HG03039 (cell line): ENCODE measurements around the gene STARD10.

ENCODE experiments used
- ATAC-seq: cut with Tn5 transposase; IDR thresholded peaks from one replicate; pipeline ENCODE4 v1.9.1; 2021; ENCODE audit warnings: mild to moderate bottlenecking, moderate library complexity; ENCODE audit not compliant: unreplicated experiment

Gene STARD10

DNA sequence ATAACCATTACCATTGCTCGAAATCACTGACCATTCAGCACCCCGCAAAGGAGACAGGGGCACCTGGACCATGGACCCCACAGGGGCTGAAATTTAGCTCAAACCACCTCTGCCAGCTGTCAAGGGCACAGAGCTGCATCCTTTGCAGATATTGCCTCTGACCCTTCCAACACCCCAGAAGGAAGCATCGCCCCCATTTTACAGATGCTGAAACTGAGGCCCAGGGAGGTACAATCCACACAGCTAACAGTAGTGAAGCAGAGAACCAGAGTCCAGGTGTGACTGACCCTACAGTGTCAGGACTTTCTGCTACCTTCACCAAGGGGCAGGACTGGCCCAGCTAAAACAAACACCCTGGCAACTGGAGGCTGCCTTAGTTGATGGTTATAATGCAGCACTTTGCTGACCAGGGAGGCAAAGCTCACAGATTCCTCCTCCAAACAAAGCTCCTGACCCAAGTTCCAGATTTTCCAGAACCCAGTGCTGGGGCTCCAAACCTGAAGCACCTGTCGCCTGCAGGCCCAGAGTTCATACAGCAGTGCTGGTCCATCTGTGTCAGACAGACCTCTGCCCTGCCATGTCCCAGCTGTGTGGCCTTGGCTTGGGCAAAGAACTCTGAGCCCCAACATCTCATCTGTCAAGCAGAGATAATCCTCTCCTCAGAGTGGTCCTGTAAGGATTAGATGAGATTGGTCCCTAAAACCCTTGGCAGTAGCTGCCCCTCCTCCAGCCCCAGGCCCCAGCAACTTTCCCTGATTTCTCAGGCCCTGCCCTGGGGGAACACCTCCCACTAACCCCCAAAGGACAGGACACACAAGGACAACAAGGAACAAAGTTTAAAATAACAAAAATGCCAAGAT, 26.4 kb downstream of the STARD10 start:
- ATAC-seq: no peak

DNA sequence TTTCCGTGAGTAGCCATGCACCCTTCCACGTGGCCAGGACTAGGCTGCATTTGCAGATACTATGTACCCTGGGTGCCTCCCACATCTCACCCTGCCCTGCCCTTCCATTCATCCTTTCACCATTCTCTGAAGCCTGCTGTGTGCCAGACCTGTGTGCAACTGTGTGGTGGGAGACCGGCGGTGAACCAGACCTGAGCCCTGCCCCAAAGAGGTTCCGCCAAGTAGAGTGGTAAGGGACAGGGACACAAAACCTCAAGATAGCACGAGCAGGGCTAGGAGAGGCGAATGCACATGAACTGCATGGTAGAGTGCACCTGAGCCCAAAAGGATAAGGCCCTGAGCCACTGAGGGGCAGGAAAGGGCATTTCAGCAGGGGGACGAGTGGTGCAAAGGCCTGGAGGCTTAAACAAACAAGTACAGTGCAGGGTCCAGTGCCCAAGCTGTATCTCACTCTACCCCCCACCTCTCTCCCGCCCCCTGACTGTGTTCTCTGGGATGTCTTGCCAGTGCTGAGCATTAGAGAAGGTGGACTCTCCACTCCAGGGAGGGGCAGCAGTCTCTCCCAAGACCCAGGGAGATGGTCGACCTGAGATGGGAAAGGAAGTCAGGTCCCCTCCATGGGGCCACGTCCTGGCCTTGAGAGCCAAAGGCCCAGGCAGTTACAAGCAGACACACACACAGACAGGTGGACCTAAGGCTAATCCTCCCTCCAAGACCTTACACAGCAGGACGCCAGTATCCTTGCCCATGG, 27.5 kb downstream of the STARD10 start:
- ATAC-seq: no peak

DNA sequence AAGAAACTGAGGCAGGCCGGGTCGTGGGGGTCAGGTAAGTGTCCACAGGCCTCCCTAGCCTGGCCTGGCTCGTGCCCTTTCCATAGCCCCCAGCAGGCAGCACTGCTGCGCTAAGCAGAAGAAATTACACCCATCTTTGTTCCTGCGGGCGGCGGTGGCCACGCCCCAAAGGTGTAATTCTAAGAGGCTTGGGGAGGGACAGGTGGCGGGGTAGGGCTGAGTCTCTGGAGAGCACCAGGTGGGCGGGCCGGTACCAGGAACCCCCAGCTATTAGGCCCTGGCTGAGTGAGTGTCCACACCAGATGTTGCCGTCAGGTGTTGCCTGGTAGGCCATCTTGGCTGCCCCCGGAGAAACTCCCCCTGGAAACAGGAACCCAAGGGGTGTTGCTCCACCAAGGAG, 29.3 kb downstream of the STARD10 start:
- no peak for ATAC-seq

DNA sequence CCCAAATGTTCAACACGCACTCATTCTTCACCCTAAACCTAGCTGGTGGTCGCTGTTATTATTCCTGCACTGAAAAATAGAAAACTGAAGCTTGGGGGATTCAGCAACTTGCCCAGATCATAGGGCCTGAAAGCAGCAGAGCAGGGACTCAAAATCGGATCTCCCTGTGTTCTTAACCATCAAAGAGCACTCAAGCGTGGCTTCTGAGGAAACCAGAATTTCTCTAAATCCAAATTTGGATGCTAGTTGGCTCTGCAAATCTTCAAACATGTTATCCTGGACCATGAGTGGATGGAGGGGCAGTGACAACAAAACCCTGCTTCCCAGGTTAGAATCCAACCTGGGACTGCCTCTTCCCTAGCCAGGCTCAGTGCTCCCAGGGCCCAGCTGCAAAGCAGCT, 30.0 kb downstream of the STARD10 start:
- ATAC-seq: no peak

DNA sequence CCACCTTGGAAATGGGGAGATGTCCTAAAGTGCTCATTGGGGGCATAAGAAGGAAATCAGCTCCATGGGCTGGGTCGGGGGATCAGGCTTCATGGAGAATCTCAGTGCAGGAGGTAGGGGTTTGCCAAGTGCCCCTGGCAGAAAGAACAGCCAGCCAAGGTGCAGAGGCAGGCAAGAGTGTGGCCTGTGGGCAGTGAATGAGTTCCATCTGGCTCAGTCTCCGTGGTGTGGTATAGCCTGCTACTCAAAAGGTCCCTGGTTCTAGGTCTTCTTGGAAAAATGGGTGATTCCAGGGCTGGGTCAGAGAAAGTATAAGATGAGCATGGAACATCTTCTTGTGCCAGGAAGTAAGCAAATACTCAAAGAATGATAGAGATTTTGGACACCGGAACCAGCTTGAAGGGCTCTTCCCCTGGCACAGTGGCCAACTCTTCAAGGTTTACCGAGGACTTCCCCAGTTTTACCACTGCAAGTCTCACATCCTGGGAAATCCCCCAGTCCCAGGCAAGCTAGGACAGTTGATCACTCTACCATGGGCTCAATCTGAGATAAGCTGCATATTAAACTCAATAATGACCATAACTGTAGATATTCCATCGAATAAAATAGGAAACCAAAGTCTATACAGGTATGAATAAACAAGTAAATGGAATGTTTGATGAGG, 31.1 kb downstream of the STARD10 start:
- no peak for ATAC-seq

DNA sequence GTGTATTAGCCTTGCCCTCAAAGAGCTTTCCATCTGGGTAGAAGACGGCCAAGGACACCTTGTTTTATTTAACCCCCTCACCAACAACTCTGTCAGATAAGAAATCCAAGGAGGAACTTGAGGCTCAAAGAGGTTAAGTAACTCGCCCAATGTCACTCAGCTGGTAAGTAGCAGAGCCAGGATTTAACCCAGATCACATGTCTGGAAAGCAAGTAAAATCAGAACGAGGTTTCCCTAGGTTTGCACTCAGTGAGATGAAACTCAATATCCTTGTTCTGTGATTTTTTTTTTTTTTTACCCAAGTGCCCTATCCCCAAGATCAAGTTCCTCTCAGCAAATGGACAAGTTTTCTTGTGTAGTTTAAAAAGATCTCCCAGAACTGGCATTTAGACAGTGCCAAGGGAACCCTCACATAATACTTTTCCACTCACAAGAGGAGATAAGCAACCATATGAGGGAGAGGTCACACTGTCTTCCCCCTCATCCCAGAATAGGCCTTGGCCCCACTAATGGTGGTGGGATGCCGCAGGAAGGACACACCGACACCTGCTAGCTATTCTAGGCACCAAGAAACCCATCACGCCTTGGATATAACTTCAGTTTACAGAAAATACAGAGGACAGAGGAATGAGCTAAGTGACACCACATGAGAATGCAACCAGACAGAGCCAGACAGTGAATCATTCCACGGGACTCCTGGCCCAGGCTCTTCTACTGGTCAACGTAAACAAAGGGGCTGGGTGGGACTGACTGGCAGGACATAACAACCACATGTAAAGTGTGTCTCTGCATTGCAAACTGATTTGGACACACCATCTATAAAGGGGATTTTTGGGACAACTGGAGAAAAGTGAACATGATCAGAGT, 33.1 kb downstream of the STARD10 start:
- no peak for ATAC-seq

DNA sequence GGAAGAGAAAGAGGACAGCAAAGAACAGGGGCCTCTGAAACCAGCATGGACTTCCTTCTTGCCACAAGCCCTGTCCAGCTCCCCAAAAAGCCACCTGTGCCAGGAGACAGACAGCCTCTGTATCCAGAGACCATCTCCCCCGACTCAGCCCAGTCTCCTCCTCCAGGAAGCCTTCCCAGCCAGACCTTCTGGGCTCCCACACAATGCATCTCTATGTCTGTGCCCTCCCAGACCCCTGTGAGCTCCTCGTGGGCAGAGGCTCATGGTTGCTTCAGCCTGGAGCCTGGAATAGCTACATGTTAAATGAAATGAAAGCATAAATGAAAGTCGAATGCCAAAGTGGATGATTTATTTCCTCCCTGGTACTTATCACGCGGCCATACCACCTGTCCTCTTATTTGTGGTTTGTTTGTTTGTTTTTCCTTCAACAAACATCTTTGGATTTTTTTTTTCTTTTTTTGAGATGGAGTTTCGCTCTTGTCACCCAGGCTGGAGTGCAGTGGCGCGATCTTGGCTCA, 34.3 kb downstream of the STARD10 start:
- ATAC-seq: no peak

DNA sequence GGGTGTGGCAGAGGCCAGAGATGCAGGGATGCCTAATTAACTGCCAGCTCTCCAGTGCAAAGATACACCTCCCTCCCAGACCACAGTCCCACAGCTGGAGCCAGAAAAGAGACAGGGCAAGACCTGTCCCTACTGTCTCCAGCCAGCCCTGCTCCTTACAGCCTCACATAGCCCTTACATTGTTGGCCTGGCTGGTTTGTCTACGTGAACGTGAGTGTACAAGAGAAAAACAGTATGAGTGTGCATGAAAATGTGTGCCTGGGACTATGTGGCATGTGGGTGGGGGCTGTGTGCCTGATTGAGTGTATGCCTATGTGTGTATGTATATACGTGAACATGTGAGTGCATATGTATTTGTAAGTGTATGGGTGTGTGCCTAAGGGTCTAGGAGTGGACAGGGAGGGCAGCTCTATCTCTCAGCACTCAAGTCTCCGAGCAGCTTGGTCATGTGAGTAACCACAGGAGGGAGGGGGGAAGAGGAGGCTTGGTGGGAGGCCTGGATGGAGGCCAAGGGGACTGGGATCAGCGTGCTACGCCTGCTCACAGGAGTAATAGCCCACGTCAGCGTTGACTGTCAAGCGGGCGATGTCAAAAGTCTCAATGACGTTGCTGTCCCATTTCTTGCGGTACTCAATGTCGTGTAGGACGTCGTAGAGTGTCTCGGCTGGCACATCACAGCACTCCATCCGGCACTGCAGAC, 35.0 kb downstream of the STARD10 start:
- no peak for ATAC-seq

DNA sequence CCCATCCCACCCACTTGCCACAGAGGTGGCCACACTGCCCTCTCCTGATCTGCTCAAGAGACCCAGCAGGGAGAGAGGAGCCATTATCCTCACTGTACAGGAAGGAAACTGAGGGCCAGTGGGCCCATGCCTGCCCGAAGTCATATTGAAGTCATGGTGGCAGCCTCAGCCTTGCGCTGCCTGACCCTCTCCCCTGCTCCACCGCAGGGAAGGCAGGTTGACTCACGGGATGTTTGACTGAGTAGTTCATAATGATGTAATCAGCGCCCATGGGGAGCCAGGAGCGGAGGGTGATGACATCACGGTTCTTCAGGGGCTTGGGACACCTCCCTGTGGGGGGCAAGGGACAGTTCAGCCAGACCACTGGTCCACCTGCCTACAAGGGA, 35.5 kb downstream of the STARD10 start:
- ATAC-seq: no peak

DNA sequence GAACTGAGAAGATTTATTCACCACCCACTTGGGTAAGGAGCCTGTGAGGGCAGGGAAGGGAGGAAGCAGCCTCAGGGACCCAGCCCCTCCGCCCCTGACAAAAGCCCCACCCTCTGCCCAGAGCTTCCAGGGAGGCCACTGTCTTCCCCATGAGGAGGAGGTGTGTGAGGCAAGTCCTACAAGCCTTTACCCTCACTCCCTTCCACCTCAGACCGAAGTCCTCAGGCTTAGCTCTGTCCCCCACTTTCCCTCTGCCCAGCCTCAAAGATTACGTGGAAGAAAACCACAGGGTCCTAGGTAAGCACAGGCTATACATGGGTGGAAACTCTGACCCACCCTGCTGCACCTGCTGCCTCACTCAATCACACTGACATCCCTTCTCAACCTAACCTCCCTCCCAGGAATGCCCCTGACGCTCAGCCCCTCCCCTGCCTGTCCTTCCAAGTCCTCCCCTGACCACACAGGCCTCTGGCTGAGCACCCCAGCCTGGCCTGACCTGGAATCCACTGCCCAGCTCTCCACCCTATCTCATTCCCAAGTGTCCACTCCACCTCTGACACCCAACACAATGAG, 38.0 kb downstream of the STARD10 start:
- no peak for ATAC-seq

DNA sequence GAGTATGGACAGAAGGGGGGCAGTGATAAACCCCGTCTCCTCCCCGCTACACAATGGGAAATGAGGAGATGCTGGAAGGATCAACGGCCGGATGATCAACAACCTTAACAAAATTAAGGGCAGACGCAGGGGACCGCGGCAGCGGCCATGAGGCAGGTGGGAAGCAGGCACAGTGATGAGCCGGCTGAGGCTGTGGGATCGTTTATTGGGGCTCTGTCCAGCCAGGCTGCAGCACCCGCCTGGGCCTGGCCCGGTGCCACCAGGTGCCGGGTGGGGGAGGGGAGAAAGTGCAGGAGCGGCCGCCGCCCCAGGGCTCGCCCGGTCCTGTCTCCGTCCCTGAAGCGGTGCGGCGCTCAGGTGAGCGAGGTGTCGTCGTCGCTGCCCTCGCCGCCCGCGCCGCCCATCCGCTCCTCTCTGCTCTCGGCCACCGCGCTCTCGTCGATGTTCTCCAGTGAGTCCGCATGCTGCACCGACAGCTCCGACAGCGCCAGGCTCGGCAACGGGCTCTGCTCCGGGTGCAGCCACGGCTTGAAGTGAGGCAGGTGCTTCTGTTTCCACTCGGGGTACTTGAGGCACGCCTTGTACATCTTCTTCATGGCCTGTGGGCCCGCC, 39.2 kb downstream of the STARD10 start:
- no peak for ATAC-seq

DNA sequence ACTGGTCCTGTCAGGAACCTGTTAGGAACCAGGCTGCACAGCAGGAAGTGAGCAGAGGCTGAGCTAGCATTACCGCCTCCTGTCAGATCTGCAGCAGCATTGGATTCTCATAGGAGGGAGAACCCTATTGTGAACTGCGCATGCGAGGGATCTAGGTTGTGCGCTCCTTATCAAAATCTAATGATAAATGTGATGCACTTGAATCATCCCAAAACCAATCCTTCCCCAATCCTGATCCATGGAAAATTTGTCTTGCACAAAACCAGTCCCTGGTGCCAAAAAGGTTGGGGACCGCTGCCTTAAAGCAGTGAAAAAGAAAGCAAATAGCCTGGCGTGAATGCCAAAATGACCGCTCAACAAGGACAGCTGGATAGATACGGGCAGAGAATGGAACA, 39.7 kb downstream of the STARD10 start:
- no peak for ATAC-seq

DNA sequence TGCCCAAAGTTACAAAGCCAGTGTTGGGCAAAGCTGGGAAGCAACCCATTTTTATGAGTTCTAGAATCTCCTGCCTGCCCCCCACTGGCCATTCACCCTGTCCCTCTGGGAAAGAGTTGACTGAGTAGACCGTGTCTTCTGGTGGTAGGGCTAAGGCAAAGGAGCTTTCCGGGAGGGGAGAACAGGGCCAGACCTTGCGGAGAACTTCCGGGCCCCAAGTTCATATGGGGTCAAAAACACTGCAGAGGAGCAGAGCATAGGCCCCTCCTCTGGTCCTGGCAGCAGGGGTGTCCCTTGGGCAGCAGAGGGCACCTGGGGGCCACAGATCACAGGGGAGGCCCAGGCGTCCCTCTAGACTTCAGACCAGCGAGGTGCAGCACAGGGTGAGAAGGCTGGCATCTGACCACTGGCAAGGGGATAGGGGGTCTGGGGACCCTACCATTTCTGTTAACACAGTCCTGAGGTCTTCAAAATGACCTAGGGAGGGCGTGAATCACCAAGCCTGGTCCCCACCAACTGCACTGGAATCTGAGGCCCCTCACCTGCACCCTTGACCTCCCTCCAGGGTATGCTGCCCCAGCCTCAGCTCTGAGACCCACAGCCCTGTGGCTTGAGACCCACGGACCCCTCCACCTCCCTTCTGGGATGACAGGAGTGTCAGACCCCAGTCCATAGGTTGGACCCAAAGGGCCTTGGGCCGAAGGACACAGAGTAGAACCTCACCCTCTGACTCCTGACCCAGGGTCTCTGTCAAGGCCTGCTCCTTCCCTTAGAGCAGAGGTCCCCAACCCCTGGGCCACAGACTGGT, 40.3 kb downstream of the STARD10 start:
- ATAC-seq: no peak

DNA sequence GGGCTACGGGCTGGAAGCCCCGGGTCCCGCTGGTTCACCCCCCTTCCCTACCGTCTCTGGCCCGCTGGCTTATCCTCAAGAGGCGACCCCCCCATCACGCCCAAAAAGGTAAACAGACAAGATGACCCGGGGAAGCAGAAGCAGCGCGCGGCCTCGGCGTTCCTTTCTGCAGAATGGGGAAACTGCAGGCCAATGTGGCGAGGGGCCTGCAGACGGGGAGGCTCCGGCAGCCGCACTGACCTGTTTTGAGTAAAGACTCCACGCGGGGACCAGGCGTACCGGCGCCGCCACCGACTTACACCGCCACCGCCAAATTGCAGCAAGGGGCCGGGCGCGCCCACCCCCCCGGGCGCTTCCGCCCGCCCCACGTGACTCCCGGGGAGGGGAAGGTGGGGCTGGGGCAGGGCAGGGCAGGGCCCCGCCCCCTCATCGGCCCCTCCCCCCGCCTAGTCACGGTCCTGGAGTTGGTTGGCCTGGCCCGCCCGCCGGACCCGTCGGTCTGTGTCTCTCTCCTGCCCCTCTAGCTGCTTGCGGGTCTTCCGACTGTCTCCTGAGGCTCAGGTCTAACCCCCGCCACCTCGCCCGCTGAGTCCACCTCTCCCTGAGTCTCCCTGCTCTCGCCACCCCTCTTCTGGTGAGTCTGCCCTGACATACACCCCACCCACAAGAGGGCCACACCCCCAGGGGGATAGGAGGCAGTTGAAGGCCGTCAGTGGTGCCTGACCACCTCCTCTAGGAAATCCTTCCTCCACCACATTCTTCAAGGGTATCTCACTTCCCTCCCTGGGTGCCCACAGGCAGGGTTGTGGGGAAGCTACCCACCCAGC, 41.5 kb downstream of the STARD10 start, which contains the start of gene ARAP1:
Gene ARAP1 (minus strand): TSS at position 321 of the 827 bp plus-strand sequence. CDS start 25,280 bp downstream, outside the sequence.
- peak; percentile 52 for ATAC-seq

DNA sequence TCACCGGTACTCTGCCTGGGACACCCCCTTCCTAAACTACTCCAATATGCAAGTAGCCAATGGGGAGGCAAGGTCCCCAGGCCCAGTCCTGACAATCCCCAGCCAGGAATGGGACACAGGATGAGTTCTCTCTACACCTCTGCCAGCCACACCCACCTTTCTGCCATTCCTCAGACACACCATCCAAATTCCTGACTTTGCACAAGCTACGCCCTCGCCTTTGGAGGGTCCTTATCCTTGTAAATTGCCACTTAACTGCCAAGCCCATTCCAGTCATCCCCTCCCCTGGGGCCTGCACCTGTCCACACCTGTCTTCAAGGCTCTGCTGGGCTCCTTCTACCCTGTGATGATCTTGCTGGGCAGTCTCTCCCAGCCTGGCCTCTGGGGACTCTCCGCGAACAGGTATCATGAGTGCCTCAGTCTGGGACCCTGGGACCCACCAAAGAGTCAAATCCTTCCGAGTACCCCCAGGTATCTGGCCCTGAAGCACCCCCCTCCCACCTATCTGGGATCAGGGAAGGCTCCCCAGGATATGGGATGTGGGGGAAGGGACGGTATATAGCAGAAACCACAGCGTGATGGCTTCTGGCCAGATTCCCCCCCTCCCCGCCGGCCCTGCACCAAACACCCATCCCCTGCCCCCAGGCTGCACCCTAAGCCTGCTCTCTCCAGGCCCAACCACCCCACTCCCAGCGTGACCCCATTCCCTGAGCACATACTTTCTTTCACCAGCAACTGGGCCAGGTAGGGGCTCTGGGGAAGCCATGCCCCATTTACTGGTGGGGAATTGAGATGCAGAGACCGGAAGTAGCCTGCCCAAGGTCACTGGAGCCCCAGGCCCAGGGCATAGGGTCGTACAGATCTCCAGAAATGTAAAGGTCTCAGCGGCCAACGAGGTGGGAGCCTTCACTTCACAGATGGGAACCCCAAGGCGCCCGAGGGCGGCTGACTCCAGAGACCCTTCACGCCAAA, 42.4 kb downstream of the STARD10 start:
- no peak for ATAC-seq

DNA sequence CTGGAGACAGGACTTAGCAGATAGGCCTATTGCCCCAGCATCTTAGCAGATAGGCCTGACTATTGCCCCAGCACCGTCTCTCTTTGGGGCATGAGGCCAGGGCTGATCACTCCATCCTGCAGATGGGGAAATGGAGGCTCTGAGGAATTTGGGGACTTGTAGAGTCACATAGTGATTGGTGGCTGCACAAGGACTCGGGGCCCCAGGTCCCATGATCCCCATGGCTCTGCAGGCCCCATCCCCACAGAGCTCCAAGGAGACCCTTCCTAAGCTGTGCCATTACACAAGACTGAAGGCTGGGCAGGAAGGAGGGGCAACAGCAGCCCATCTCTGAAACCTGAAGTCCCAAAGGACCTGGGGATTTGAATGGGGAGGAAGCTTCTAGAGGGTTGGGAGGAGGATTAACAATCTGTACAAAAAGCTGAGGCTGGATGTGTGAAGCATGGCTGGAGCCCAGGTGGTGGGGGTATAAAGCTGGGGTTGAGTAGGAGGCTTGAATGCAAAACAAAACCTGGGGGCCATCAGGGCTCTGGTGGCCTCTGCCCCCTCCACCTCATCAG, 43.2 kb downstream of the STARD10 start:
- no peak for ATAC-seq
